HUES64 (cell line): ENCODE results near the gene TJAP1.

Experiments used
- H3K27ac ChIP-seq: 2 replicates; pipeline ENCODE4 v1.7.0; 2013; ENCODE audit warnings: low read depth, low read length, inconsistent platforms
- H3K27me3 ChIP-seq: 2 replicates; pipeline ENCODE4 v1.6.1; 2013; ENCODE audit warnings: mild to moderate bottlenecking, low read length; ENCODE audit not compliant: insufficient read depth
- H3K36me3 ChIP-seq: 2 replicates; pipeline ENCODE4 v1.6.1; 2013; ENCODE audit warnings: mild to moderate bottlenecking, low read length; ENCODE audit not compliant: insufficient read depth
- H3K4me1 ChIP-seq: 2 replicates; pipeline ENCODE4 v1.6.1; 2013; ENCODE audit warnings: mild to moderate bottlenecking, low read length, moderate library complexity; ENCODE audit not compliant: insufficient read depth
- H3K4me3 ChIP-seq: 2 replicates; pipeline ENCODE4 v1.5.1; 2013; ENCODE audit warnings: mild to moderate bottlenecking, low read length, moderate library complexity
- H3K9ac ChIP-seq: 2 replicates; pipeline ENCODE4 v1.6.1; 2013; ENCODE audit warnings: mild to moderate bottlenecking, low read depth, low read length
- H3K9me3 ChIP-seq: 2 replicates; pipeline ENCODE4 v1.6.1; 2013; ENCODE audit warnings: low read depth, low read length; ENCODE audit not compliant: insufficient read depth
- WGBS: fragments of 150-250, 120-280 bp; methylation state at CpG from one replicate; pipeline ENCODE4 v1.1.7; 2013; ENCODE audit warnings: missing lambda C conversion rate; 5-methylcytosine and 5-hydroxymethylcytosine counted together

Gene TJAP1

DNA sequence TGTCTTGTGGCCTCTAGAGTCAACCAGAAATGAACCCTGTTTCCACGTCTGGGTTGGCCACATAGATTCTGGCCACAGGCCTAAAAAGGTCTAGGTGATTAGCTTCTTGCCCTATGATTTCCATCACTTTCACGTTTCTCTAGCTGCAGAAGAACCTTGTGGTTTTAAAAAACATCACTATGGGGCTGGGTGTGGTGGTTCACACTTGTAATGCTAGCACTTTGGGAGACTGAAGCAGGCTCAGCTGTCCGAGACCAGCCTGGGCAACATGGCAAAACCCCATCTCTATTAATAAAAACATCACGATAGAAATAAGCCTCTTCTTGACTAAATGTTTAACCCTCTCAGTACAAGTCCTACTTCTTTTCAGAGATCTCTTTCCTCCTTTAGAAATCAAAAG is 67.1 kb downstream of the TJAP1 start:
- H3K9me3 ChIP-seq: no peaks in the 10 kb centered on the region
- no peaks in the 10 kb centered on the region for H3K27me3 ChIP-seq
- H3K36me3 ChIP-seq: peaks cover 98% of the 10 kb centered on the region
- no peak overlapping the region for H3K4me3 ChIP-seq
- no peak overlapping the region for H3K27ac ChIP-seq
- 97% methylated on average over 4 of the region's 4 CpGs for WGBS
- no peak overlapping the region for H3K9ac ChIP-seq
- no peaks in the 10 kb centered on the region for H3K4me1 ChIP-seq

GRCh38 chr6:43547222-43547621 is 69.9 kb downstream of the TJAP1 start:
- H3K4me3 ChIP-seq: no peak overlapping the region
- H3K36me3 ChIP-seq: peaks cover 99% of the 10 kb centered on the region
- H3K9me3 ChIP-seq: no peaks in the 10 kb centered on the region
- no peaks in the 10 kb centered on the region for H3K27me3 ChIP-seq
- H3K27ac ChIP-seq: no peak overlapping the region
- H3K4me1 ChIP-seq: no peaks in the 10 kb centered on the region
- 92% methylated on average over 3 of the region's 3 CpGs for WGBS
- H3K9ac ChIP-seq: no peak overlapping the region
